ENCODE results near the gene FOXRED2.

The FOXRED2 gene

GRCh38 chr22:36510966-36511881, 4.4 kb upstream of the FOXRED2 start:
- DNase-seq: peak; percentile 69
- Histone ChIP-seq H3K9me3 (no peaks in the 10 kb centered on the region; the same call in 1 of the 2 replicates), H3K4me1 (peaks cover 7% of the 10 kb centered on the region), H3K4me3 (ENCODE audit: low read depth, low read length) (no peak overlapping the region), H3K36me3 (peaks cover 62% of the 10 kb centered on the region), H3K27me3 (no peaks in the 10 kb centered on the region)
- TF ChIP-seq, protein P1, sequence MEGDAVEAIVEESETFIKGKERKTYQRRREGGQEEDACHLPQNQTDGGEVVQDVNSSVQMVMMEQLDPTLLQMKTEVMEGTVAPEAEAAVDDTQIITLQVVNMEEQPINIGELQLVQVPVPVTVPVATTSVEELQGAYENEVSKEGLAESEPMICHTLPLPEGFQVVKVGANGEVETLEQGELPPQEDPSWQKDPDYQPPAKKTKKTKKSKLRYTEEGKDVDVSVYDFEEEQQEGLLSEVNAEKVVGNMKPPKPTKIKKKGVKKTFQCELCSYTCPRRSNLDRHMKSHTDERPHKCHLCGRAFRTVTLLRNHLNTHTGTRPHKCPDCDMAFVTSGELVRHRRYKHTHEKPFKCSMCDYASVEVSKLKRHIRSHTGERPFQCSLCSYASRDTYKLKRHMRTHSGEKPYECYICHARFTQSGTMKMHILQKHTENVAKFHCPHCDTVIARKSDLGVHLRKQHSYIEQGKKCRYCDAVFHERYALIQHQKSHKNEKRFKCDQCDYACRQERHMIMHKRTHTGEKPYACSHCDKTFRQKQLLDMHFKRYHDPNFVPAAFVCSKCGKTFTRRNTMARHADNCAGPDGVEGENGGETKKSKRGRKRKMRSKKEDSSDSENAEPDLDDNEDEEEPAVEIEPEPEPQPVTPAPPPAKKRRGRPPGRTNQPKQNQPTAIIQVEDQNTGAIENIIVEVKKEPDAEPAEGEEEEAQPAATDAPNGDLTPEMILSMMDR (IDR thresholded peaks at IDR 0.05; ENCODE audit: low read depth, low read length): peak; percentile 78

DNA sequence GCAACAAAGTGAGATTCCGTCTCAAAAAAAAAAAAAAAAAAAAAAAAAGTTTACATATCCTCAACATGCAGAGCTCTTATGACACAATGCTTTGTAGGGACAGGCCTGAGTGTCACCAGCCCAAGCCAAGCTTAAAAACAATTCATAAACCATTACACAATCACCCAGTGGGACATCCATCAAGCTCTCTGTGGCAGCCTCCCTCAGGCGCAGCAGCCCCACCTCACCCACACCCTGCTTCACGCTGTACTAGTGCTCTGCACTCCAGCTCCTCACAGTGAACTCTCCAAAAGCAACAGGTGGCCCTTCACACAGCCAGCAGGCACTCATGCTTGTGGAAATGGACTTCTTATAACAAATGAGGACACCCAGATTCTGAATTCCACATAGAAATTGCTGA, 3.5 kb upstream of the FOXRED2 start:
- Histone ChIP-seq H3K9me3 (no peaks in the 10 kb centered on the region; the same call in 1 of the 2 replicates), H3K4me1 (peaks cover 7% of the 10 kb centered on the region), H3K4me3 (ENCODE audit: low read depth, low read length) (no peak overlapping the region), H3K36me3 (peaks cover 60% of the 10 kb centered on the region), H3K27me3 (no peaks in the 10 kb centered on the region)
- no peak for DNase-seq
- TF ChIP-seq, protein P1 (IDR thresholded peaks at IDR 0.05; ENCODE audit: low read depth, low read length): no peak

GRCh38 chr22:36507518-36508010, 724 bp upstream of the FOXRED2 start:
- peaks cover 7% of the 10 kb centered on the region for H3K4me1 ChIP-seq
- no peaks in the 10 kb centered on the region; the same call in 1 of the 2 replicates for H3K9me3 ChIP-seq
- DNase-seq: no peak
- TF ChIP-seq, protein P1 (IDR thresholded peaks at IDR 0.05; ENCODE audit: low read depth, low read length): no peak
- peak overlapping the region; percentile 45 for H3K4me3 ChIP-seq (ENCODE audit: low read depth, low read length)
- peaks cover 49% of the 10 kb centered on the region for H3K36me3 ChIP-seq
- H3K27me3 ChIP-seq: no peaks in the 10 kb centered on the region

- TF ChIP-seq, protein P1 (IDR thresholded peaks at IDR 0.05; ENCODE audit: low read depth, low read length): no peak
- Histone ChIP-seq H3K4me3 (ENCODE audit: low read depth, low read length) (peak overlapping the region; percentile 53), H3K4me1 (peaks cover 7% of the 10 kb centered on the region), H3K36me3 (peaks cover 41% of the 10 kb centered on the region), H3K9me3 (no peaks in the 10 kb centered on the region; the same call in 1 of the 2 replicates), H3K27me3 (no peaks in the 10 kb centered on the region)
- DNase-seq: peak; percentile 19
These were observed 723 bp downstream of the FOXRED2 start for GRCh38 chr22:36505998-36506635.

DNA sequence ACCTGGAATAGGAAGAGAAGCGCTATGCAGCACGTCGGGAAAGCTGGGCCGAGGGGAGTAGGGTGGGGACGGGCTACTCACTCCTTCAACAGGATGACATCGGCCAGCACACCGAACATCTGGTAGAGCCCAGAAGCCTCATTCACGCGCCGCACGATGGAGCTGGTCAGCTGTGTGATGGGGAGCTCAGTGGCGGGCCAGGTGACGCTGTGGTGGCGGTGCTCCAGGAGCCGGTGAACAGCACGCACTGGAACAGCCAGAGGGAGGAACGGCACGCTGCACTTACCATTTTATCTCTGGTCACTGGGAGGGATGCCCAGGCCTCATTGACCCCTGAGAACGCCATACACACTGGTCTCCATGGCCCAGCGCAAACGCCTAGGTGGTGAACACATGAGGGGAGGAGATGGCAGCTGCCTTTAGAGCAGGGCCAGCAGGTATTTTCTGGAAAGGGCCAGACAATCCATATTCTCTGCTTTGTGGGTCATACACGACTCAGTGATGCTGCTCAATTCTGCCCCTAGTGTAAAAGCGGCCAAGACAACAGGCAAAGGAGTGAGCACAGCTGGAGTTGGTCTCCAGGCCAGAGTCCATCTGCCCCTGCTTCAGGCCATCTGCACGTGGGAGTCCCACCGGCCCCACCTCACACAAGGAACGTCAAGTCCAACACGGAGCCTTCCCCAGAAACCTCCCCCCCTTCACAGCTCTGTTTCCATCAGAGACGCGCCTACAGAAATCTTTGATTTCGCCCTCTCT, 8.8 kb downstream of the FOXRED2 start:
- H3K27me3 ChIP-seq: no peaks in the 10 kb centered on the region
- H3K9me3 ChIP-seq: no peaks in the 10 kb centered on the region
- H3K4me3 ChIP-seq (ENCODE audit: low read depth, low read length): no peak overlapping the region
- TF ChIP-seq, protein P1 (IDR thresholded peaks at IDR 0.05; ENCODE audit: low read depth, low read length): peak; percentile 32
- H3K36me3 ChIP-seq: peaks cover 34% of the 10 kb centered on the region
- no peak for DNase-seq
- no peaks in the 10 kb centered on the region for H3K4me1 ChIP-seq
